Activated CD4-positive, alpha-beta T cell treated with anti-CD3 and anti-CD28 coated beads for 48 hours (primary cell): Measurements from ENCODE around the gene PFKL.

Experiments used
- DNase-seq: peaks from one replicate; pipeline ENCODE4 v3.0.0-alpha.2; 2020

The PFKL gene

GRCh38 chr21:44314561-44314960 is 14.7 kb downstream of the PFKL start:
- DNase-seq = no peak

- no peak for DNase-seq
These were observed 15.9 kb downstream of the PFKL start for GRCh38 chr21:44315691-44316203.

- no peak for DNase-seq
These were observed 16.5 kb downstream of the PFKL start for GRCh38 chr21:44316277-44316900.

- no peak for DNase-seq
These were observed 17.5 kb downstream of the PFKL start for GRCh38 chr21:44317241-44317782.

GRCh38 chr21:44317871-44318270 is 18.0 kb downstream of the PFKL start:
- DNase-seq = no peak

- DNase-seq = no peak
These were observed 18.8 kb downstream of the PFKL start for GRCh38 chr21:44318489-44319285.

GRCh38 chr21:44319407-44320065 is 19.7 kb downstream of the PFKL start:
- DNase-seq = no peak

GRCh38 chr21:44320847-44321246 is 21.0 kb downstream of the PFKL start:
- DNase-seq = no peak

GRCh38 chr21:44321846-44322450 is 22.1 kb downstream of the PFKL start:
- no peak for DNase-seq

GRCh38 chr21:44322621-44323325 is 22.9 kb downstream of the PFKL start:
- no peak for DNase-seq

GRCh38 chr21:44323591-44323990 is 23.7 kb downstream of the PFKL start:
- DNase-seq = no peak

- no peak for DNase-seq
These were observed 24.4 kb downstream of the PFKL start for GRCh38 chr21:44324106-44324853.

GRCh38 chr21:44324854-44325107 is 24.9 kb downstream of the PFKL start:
- DNase-seq = no peak

- no peak for DNase-seq
These were observed 25.8 kb downstream of the PFKL start for GRCh38 chr21:44325386-44326271.

- no peak for DNase-seq
These were observed 26.4 kb downstream of the PFKL start for GRCh38 chr21:44326272-44326647.

- DNase-seq = no peak
These were observed 27.1 kb downstream of the PFKL start for GRCh38 chr21:44326716-44327602.

GRCh38 chr21:44327603-44327974 is 27.7 kb downstream of the PFKL start:
- DNase-seq = no peak

GRCh38 chr21:44328242-44328895 is 28.5 kb downstream of the PFKL start:
- DNase-seq = no peak
